GM18505 (cell line): ENCODE data around the gene IL32.

Experiments used
- ATAC-seq: cut with Tn5 transposase; IDR thresholded peaks from one replicate; pipeline ENCODE4 v1.9.1; 2021; ENCODE audit not compliant: unreplicated experiment
- POLR2A ChIP-seq: IDR thresholded peaks from 4 replicates; pipeline ENCODE4 v1.6.1; 2011; ENCODE audit warnings: borderline replicate concordance; ENCODE audit not compliant: insufficient read depth, insufficient read length; ENCODE audit errors: extremely low read depth

Gene IL32

DNA sequence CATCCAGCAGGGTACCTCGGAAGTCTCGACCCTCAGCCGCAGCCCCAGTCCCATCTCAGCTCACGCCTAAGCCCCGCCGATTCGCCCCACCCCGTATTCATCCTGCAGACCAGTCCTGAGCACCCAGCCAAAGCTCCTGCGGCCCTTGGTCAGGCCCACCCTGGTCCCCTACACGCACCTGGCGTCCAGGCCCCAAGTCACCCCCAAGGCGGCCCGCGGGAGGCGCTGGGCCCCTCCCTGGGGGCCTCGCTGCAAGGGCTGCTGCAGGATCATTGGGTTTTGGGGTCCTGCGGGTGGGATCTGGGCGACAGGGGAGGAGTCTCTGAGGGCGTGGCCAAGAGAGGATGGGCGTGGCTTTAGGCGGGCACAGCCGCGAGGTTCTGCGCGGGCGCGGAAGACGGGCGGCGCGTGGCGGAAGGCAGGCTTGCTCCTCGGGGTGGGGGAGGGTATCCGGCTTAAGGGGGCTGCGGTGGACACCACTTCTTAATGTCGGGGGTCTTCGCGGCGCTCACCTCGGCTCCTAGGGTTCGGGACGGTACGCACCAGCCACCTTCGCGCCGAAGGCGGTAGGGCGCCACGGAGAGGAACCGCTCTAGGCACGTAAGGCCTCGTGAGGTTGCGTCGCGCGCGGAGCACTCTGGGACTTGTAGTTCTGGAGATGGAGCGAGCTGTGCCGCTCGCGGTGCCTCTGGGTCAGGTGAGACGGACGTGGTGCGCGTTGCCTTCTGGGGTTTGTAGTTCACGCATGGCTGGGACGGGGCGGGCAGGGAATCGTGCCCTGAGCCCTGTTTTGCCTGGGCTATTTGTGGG is 41.6 kb upstream of the IL32 start, which contains the start of the genes HCFC1R1 and THOC6:
Gene HCFC1R1 (minus strand): TSS at position 274 of the 810 bp plus-strand sequence. CDS start 1 bp downstream, at position 273.
Gene THOC6 (plus strand): TSS at position 367 of the 810 bp plus-strand sequence. CDS start 292 bp downstream, at position 659.
- ATAC-seq: peak; percentile 68
- TF ChIP-seq POLR2A: peak; percentile 86

DNA sequence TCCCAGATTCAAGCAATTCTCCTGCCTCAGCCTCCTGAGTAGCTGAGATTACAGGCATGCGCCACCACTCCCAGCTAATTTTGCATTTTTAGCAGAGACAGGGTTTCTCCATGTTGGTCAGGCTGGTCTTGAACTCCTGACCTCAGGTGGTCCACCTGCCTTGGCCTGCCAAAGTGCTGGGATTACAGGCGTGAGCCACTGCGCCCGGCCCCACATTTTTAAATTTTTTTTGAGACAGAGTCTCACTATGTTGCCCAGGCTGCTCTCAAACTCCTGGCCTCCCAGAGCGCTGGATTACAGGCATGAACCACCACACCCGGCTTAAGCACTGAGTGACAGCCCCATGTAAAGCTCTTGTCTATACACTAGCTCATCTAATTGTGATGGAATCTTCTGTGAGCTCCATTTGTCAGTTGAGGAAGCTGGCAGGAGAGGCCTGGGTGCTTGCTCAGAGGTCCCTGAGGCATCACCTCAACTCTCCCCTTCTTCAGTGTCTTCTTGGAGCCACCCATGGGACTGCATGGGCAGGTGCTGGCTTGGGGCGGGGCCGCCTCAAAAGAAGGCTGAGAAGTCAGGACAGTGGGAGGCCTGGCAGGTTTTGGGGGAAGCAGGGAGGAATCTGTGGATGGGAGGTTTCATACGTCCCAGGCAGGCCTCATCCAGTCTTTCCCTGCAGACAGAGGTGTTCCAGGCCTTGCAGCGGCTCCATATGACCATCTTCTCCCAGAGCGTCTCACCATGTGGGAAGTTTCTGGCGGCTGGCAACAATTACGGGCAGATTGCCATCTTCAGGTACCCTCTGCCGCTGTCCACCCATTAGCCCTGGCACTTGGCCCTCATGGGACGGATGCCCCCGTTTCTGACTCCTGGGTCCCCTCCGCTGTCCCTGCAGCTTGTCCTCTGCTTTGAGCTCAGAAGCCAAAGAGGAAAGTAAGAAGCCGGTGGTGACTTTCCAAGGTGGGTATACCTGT is 40.1 kb upstream of the IL32 start:
- ATAC-seq: no peak

DNA sequence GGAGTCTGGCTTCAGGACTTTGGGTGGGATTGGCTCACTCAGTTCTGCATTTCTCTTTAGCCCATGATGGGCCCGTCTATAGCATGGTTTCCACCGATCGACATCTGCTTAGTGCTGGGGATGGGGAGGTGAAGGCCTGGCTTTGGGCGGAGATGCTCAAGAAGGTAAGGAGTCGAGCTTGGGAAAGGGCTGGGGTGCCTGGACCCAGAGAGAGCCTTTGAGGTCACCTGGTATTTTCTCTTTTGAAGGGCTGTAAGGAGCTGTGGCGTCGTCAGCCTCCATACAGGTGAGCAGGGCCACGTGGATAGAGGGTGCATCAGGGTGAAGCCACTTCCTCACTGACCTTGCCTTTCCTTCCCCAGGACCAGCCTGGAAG is 39.4 kb upstream of the IL32 start:
- no peak for TF ChIP-seq POLR2A
- ATAC-seq: no peak

More for the DNA sequence above, 40.1 kb upstream of the IL32 start:
- no peak for TF ChIP-seq POLR2A

- no peak for TF ChIP-seq POLR2A
- no peak for ATAC-seq
These were observed 38.6 kb upstream of the IL32 start for GRCh38 chr16:3026609-3027488.

DNA sequence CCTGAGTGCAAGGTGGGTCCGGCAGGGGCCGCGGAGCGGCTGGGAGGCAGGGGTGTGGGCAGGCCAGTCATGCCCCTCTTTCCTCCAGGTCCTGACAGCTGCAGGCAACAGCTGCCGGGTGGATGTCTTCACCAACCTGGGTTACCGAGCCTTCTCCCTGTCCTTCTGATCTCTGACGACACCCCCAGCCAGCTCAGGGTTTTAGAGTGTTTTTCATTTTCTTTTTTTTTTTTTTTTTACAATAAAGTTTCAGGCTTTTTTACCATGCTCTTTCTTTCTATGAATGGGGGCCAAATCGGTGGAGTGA is 38.0 kb upstream of the IL32 start:
- TF ChIP-seq POLR2A: no peak
- no peak for ATAC-seq

DNA sequence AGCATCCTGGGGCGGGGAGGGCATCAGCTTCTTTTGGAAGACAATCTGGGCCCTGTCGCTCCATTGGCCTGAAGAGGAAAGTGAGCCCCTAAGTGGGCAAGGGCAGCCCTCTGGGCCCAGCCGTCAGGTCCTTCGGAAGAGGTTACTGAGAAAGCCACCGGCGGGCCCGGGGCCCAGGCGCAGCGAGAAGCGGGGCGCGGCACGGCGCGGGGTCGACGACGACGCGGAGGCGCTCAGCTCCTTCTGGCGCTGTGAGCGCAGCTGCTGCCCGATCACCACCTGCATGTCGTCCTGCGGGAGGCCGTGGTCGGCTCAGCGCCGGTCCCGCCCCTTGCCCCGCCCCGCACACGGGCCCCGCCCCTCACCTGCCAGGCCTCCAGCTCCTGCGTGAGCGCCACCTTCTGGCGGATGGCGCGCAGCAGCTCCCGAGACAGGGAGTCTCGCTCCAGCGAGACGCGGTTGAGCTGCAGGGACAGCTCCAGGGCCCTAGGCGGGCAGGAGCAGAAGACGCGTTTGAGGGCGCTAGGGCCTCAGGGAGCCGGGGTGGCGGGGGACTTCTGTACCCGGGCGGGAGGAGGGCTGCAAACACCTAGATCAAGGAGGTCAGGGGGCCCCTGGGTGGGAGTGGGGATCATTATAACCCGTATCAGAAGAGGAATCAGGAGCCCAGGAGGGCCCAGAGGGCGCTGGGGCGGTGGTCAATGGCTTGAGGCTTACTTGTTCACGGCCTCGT is 37.3 kb upstream of the IL32 start:
- peak; percentile 29 for ATAC-seq
- TF ChIP-seq POLR2A: no peak

- TF ChIP-seq POLR2A: no peak
- no peak for ATAC-seq
These were observed 36.6 kb upstream of the IL32 start for GRCh38 chr16:3028716-3029319.

DNA sequence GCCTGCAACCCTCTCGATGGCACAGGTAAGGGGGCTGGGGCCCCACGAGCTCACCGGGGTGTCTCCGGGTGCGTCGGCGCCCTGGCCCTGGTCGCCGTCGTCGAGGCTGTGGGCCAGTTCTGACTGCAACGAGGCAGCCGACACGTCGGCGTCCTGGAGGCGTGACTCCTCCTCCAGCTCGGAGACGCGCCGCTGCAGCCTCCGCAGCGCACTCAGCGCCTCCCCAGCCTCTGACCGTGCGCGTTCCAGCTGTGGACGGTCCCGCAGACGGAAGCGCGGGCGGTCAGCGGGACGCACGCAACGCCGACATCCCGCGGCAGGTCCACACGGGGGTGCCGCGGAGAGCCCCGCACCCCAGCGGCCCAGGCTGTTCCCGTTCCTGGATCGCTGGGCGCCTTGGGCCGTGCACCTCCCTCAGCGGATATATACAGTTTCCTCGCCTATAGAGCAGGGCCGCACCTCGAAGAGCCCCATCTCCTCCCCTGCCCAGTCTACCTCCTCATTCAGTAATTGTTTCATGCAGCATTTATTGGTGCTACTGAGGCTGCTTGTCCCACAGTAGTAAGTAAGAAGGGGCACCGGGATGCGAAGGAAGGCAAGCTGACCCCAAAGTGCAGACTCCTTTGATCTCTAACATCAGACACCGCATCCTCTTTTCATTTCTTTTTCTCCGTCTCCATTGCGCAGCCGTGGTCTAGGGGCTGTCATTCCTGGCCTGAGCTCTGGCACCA is 35.8 kb upstream of the IL32 start:
- no peak for ATAC-seq
- no peak for TF ChIP-seq POLR2A

- TF ChIP-seq POLR2A: no peak
- no peak for ATAC-seq
These were observed 34.9 kb upstream of the IL32 start for GRCh38 chr16:3030222-3031212.

- no peak for ATAC-seq
- TF ChIP-seq POLR2A: no peak
These were observed 32.8 kb upstream of the IL32 start for GRCh38 chr16:3032624-3033023.
